Measurements from ENCODE around the gene ADAT2. TPM values are rescaled to one million over a fixed set of nuclear protein-coding genes. Genes with fewer than 3 reads are reported as not detected.

The ADAT2 gene
- total RNA-seq, 4 donors from 2014 or later: 3.6 to 9.4 (median 5.4) TPM

DNA sequence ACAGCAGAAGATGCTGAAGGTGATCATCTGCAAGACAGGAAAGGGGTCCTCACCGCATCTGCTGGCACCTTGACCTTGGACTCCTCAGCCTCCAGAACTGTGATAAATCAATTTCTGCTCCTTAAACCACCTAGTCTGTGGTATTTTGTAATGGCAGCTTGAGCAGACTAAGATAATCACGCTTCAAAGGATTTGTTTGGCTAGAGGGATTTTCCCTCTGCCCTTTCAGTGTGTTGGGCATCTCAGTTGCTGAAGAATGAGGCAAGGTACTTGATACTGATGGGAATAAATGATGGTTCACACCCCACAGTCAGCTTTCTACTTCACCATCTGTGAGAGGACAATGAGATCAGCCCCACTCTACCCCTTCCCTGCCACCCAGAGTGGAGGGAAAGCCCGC, 60.2 kb downstream of the ADAT2 start:
- no peaks in the 10 kb centered on the region for H3K27me3 ChIP-seq
- no peak overlapping the region for H3K4me3 ChIP-seq (replicated peaks in 1 of 3)
- no peak overlapping the region for H3K27ac ChIP-seq
- no peaks in the 10 kb centered on the region for H3K9me3 ChIP-seq
- H3K36me3 ChIP-seq: no peaks in the 10 kb centered on the region
- DNase-seq: no peak
- TF ChIP-seq POLR2A (IDR thresholded peaks at IDR 0.05): no peak
- intact Hi-C loops (cut with DNase I): no loop called here
- WGBS, 2 donors: 90 to 92% methylated on average over 3 of the region's 3 CpGs
- H3K4me1 ChIP-seq: no peaks in the 10 kb centered on the region

GRCh38 chr6:143385636-143386035, 64.9 kb downstream of the ADAT2 start:
- TF ChIP-seq CTCF (IDR thresholded peaks at IDR 0.05) (no peak), POLR2A (IDR thresholded peaks at IDR 0.05) (no peak)
- no peaks in the 10 kb centered on the region for H3K9me3 ChIP-seq
- H3K4me3 ChIP-seq (replicated peaks in 1 of 3): no peak overlapping the region
- intact Hi-C loops (cut with DNase I): no loop called here
- DNase-seq: no peak
- no peak overlapping the region for H3K27ac ChIP-seq
- H3K27me3 ChIP-seq: no peaks in the 10 kb centered on the region
- no peaks in the 10 kb centered on the region for H3K36me3 ChIP-seq
- H3K4me1 ChIP-seq: no peaks in the 10 kb centered on the region
- 88 to 92% methylated on average over 2 of the region's 2 CpGs for WGBS, 2 donors

GRCh38 chr6:143376861-143377260, 73.6 kb downstream of the ADAT2 start:
- intact Hi-C loops (cut with DNase I): no loop called here
- no peaks in the 10 kb centered on the region for H3K27me3 ChIP-seq
- no peaks in the 10 kb centered on the region for H3K36me3 ChIP-seq
- TF ChIP-seq CTCF (IDR thresholded peaks at IDR 0.05) (no peak), POLR2A (IDR thresholded peaks at IDR 0.05) (no peak)
- no peaks in the 10 kb centered on the region for H3K4me1 ChIP-seq
- no peak overlapping the region for H3K27ac ChIP-seq
- H3K4me3 ChIP-seq (replicated peaks in 1 of 3): no peak overlapping the region
- DNase-seq: no peak
- no peaks in the 10 kb centered on the region for H3K9me3 ChIP-seq

GRCh38 chr6:143376375-143376774, 74.1 kb downstream of the ADAT2 start:
- Histone ChIP-seq H3K27ac (no peak overlapping the region), H3K27me3 (no peaks in the 10 kb centered on the region), H3K9me3 (no peaks in the 10 kb centered on the region), H3K4me1 (no peaks in the 10 kb centered on the region), H3K4me3 (replicated peaks in 1 of 3) (no peak overlapping the region), H3K36me3 (no peaks in the 10 kb centered on the region)
- WGBS, 2 donors: 91 to 95% methylated on average over 3 of the region's 3 CpGs
- TF ChIP-seq POLR2A (IDR thresholded peaks at IDR 0.05) (no peak), CTCF (IDR thresholded peaks at IDR 0.05) (no peak)
- DNase-seq: no peak
- intact Hi-C loops (cut with DNase I): no loop called here

DNA sequence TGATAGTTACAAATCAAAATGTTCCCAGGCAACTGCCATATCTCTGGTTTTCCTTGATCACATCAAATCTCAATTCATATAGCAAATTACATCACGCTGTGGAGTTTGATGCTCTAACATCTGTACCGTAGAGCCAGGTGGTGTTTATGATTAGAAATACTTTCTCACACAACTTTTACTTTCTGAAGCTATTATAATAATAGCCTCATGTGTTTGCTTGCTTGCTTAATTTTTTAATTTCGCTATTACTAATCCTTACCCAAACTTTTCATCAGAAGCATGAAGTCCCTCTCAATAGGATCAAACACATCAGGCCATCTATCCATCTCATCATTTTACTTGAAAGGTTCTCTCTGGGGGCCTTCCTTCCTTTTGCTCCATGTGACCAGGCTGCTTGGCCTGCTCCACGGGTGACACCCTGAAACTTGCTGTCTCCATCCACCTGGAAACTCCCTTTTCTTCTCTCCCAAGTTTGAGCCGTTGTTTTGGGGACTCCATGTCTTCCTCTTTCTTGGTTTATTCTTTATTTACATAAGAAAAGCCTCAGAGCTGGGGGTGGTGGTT, 75.4 kb downstream of the ADAT2 start:
- no peak for DNase-seq
- 85 to 88% methylated on average over 5 of the region's 5 CpGs for WGBS, 2 donors
- no peaks in the 10 kb centered on the region for H3K27me3 ChIP-seq
- no peak overlapping the region for H3K27ac ChIP-seq
- no peaks in the 10 kb centered on the region for H3K36me3 ChIP-seq
- no peaks in the 10 kb centered on the region for H3K9me3 ChIP-seq
- TF ChIP-seq CTCF (IDR thresholded peaks at IDR 0.05) (no peak), POLR2A (IDR thresholded peaks at IDR 0.05) (no peak)
- no peak overlapping the region for H3K4me3 ChIP-seq (replicated peaks in 1 of 3)
- intact Hi-C loops (cut with DNase I): no loop called here
- H3K4me1 ChIP-seq: no peaks in the 10 kb centered on the region

DNA sequence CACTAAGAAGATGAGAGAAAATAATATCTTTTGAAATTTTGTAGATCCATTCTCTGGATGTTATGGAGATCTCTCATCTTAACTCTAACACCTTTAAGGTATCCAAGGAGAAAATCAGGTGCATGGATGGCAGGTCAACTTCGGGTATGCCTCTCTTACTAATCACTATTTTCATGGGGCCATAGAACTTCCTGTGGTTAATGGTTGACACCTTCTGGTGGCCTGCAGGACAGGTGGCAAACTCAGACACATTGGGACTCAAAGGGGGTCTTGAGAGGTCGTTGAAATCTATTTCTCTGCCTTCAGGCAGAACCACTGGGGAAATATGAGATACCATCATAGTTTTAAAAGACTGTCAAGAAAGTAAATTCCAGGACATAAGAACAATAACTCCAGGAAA, 76.5 kb downstream of the ADAT2 start:
- TF ChIP-seq CTCF (IDR thresholded peaks at IDR 0.05) (no peak), POLR2A (IDR thresholded peaks at IDR 0.05) (no peak)
- no peaks in the 10 kb centered on the region for H3K9me3 ChIP-seq
- H3K36me3 ChIP-seq: no peaks in the 10 kb centered on the region
- intact Hi-C loops (cut with DNase I): no loop called here
- no peaks in the 10 kb centered on the region for H3K27me3 ChIP-seq
- no peaks in the 10 kb centered on the region for H3K4me1 ChIP-seq
- no peak overlapping the region for H3K4me3 ChIP-seq (replicated peaks in 1 of 3)
- 71 to 74% methylated on average over 2 of the region's 2 CpGs for WGBS, 2 donors
- no peak for DNase-seq
- no peak overlapping the region for H3K27ac ChIP-seq

Data from thyroid gland (tissue), 4 donors.